RWPE1 (cell line): ENCODE data around the gene CYP51A1.
"Not testable (repeated sequence)": the region's sequence is repeated elsewhere in the genome, so short reads cannot be mapped to it uniquely, and the experiment has no call there.

Source experiments
- CTCF ChIA-PET: fragments of 350-600 bp; sonication (Branson Sonifier 250); formaldehyde crosslinking; extraction: SDS; loops from one replicate; lab custom pipeline; 2021; lab: Yijun Ruan, JAX
- POLR2A ChIA-PET: fragments of 400-600 bp; formaldehyde crosslinking; extraction: SDS; loops from one replicate; lab custom pipeline; 2020; ENCODE audit warnings: antibody characterized with exemption; ENCODE audit not compliant: low non-redundant PET; lab: Yijun Ruan, JAX
- DNase-seq: peaks from one replicate; pipeline ENCODE4 v3.0.0; 2012; ENCODE audit warnings: low spot score
- H3K27ac ChIP-seq: fragments of 450-650 bp; 2 replicates; pipeline ENCODE4 v1.5.1; 2017
- TF ChIP-seq, protein P1 (sequence below): fragments of 450-650 bp; conservative IDR thresholded peaks from 2 replicates; pipeline ENCODE4 v1.5.1; 2017; ENCODE audit warnings: low read depth, mild to moderate bottlenecking

CYP51A1 gene

DNA sequence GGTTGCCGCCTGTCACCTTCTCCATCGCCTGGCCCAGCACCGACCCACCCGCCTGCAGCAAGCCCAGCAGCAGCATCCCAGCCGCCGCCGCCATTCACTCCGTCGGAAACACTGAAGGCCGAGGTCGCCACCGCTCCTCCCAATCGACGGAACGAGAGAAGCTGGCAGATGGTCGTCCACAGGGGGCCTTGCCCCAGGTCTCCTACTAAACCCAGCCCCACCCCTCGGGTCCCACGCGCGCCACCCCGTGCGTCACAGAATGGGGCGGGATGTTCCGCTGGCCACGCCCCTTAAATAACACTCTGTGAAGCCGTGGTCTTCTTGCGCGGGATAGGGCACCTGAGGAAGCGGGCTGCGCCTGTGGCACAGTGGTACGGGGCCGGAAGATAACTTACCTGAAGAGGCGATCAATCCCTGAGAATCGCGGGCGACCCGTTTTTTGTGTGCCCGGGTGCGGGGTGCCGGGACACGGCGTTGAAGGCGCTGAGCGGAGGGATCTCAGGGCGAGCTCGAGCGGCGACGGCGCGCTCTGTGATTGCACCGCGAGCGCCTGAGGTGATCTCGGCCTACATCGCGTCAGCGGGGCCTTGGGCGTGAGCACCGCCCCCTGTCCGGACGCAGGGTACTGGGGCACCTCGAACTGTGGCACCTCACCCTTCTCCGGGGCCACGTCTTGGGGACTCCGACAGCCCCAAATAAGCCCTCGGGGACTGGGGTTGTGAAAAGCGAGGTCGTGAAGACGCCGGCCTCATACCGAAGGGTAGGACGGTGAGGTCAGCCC is at the start of gene CYP51A1:
Gene CYP51A1 (minus strand): TSS at position 207 of the 781 bp plus-strand sequence. CDS start 113 bp downstream, at position 94.
- peak; percentile 89 for DNase-seq
- TF ChIP-seq, protein P1, sequence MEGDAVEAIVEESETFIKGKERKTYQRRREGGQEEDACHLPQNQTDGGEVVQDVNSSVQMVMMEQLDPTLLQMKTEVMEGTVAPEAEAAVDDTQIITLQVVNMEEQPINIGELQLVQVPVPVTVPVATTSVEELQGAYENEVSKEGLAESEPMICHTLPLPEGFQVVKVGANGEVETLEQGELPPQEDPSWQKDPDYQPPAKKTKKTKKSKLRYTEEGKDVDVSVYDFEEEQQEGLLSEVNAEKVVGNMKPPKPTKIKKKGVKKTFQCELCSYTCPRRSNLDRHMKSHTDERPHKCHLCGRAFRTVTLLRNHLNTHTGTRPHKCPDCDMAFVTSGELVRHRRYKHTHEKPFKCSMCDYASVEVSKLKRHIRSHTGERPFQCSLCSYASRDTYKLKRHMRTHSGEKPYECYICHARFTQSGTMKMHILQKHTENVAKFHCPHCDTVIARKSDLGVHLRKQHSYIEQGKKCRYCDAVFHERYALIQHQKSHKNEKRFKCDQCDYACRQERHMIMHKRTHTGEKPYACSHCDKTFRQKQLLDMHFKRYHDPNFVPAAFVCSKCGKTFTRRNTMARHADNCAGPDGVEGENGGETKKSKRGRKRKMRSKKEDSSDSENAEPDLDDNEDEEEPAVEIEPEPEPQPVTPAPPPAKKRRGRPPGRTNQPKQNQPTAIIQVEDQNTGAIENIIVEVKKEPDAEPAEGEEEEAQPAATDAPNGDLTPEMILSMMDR = no peak
- H3K27ac ChIP-seq = peak within 1 kb of the TSS; percentile 95
- ChIA-PET POLR2A (interaction anchor here (0.7 to 1.4 kb wide), 2 partner anchors 111 to 394 kb away, joined by 3 to 5 read pairs; partner anchors contain the start of genes ANKIB1, KRIT1, PEX1 and RBM48), CTCF (interaction anchor here (0.6 to 1.4 kb wide), 4 partner anchors 10 to 327 kb away, joined by 3 to 6 read pairs (median 4); no protein-coding TSS in a partner anchor)

DNA sequence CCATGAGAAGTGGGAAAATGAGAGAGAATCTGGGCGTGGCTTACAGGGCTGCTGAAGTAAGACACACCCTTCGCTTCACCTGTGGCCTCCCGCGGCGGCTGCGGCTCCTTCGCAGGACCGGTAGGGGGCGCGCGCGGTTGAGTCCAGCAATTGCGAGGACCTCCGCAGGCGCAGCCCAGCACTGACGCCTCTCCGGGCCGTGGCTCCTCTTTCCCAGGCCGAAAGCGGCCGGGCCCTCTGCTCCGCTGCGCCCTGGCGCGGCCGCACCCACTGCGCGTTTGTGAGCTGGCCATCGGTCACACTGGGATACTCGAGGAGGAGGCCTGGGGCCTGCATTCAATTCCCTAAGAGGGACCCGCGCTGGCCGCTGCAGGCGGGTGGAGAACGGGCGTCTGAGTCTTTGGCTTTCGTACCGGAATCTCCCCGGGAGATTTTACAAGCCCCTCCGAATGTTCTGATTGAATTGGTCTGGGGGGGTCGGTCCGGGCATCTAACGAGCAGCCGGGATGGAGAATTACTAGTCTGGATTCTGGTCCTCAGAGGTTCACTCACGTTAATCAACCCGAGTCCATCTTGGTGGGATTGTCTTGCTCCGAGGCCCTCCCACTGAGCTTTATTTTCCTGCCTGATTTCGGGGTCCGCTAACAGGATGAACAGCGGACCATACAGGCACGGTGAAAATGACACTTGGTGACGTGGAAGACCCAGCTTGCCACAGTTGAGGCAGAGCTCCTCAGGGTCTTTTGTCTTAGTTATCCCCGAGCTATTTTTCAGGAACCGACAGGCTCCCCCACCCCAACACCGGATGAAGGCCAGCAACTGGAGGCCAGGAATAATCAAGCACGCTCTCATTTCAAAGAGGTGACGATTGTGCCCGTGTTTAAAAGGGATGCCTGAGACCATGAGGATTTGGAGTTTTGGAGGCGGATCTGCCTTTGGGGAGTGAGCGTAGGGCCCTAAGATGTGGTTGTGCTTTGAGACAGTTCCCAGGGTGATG is 44.9 kb upstream of the CYP51A1 start, which contains the start of gene LRRD1:
Gene LRRD1 (minus strand): TSS at position 215 of the 997 bp plus-strand sequence. CDS start 13,940 bp downstream, outside the sequence.
- ChIA-PET POLR2A (no interaction called here), CTCF (interaction anchor here (0.6 to 1.1 kb wide), 7 partner anchors 15 to 1090 kb away, joined by 3 to 7 read pairs (median 3); no protein-coding TSS in a partner anchor)
- peak; percentile 81 for DNase-seq
- TF ChIP-seq, protein P1 = peak; percentile 99
- H3K27ac ChIP-seq = no peak within 1 kb of the TSS

DNA sequence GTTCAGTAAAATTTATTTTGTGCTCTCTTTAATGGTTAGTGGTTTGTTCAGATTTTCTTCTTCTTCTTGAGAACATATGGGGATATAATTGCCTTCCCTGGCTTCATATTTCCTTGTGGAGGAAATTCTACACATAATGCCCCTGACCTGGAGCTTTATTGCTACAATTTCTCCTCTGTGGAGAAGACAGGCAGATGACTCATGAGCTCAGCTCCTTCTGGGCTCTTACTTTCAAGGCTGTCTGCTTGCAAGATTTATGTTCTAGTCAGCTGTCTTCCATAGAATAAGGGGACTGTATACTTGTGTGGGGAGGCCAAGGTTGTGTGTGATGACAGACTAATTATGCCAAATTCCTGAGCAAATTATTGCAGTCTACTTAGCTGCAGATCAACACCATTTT is 43.1 kb upstream of the CYP51A1 start:
- ChIA-PET CTCF (no interaction called here), POLR2A (no interaction called here)

DNA sequence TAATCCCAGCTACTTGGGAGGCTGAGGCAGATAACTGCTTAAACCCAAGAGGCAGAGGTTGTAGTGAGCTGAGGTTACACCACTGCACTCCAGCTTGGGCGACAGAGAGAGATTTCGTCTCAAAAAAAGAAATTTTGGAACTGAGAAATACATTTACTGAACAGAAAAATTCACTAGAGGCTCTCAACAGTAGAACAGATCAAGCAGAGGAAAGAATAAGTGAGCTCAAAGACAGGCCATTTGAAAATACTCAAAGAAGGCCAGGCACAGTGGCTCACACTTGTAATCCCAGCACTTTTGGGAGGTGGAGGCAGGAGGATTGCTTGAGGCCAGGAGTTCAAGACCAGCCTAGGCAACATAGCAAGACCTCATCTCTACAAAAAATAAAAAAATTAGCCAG is 35.3 kb upstream of the CYP51A1 start:
- H3K27ac ChIP-seq, POLR2A ChIA-PET, CTCF ChIA-PET, DNase-seq: not testable (repeated sequence)

More for the DNA sequence above, 43.1 kb upstream of the CYP51A1 start:
- TF ChIP-seq, protein P1 = no peak
- DNase-seq = no peak
- no peak overlapping the region for H3K27ac ChIP-seq

DNA sequence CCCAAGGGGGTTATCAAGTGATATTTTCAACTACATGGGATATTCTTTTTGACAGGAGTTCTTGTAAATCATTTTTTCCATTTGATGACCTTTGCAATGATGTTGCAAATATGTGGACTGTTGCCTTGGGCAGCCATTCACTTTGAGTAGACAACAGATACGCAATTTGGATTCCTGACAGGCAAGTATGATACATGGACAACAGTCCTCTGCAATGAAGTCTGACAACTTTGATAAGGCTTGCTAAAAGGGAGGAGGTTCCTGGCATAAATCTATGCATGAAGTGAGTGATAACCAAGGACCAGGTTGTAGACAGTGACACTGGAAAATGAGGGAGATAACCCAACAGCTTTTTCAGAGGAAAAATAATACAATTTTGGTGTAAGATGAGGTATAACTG is 27.0 kb upstream of the CYP51A1 start:
- TF ChIP-seq, protein P1 = no peak
- POLR2A ChIA-PET = no interaction called here
- CTCF ChIA-PET = no interaction called here
- no peak overlapping the region for H3K27ac ChIP-seq
- no peak for DNase-seq

DNA sequence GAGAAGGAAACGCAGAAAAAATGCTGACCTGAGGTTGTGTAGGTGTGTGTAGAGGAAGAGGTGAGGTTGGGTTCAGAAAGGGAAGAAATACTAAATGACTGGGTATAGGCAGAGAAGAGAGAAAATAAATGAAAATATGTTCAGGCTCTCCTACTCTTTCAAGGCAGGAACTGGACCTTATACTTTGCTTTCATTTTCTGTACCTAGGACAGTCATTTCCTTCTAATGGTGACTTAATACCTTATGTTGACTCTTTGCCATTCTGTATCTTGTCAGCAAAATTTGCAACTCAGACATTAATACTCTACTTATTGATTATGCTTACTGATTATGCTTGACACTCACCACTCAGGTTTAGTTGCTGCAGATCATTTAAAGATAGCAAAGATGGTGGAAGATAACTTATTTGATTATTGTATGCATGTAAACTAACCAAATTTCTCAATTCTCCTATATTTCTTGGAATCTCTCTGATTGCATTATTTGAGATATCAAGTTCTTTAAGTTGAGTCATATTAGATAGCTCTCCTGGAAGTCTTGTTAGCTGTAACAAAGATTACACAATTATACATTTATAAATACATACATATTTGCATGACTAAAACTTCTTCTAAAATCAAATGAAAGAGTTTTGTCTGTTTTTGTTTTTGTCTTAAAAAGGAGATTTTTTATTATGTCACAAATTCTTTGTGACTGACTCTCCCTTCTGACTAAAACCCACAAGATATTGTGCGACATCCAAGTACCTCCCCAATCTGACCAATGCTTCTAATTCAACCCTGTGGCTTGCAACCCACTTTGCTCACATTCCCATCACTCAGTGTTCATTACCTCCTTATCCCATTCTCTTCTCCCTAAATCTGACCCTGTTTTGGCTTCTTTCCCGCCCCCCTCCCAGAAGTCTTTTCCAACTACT is 24.6 kb upstream of the CYP51A1 start:
- DNase-seq = no peak
- TF ChIP-seq, protein P1 = no peak
- CTCF ChIA-PET = no interaction called here
- H3K27ac ChIP-seq = no peak overlapping the region
- POLR2A ChIA-PET = no interaction called here
